HCT116 (cell line): ENCODE data around the gene PPM1H. TPM values are rescaled to one million over a fixed set of nuclear protein-coding genes. Genes with fewer than 3 reads are reported as not detected.

Source experiments
- ATAC-seq: fragments of 200-7000 bp; cut with Tn5 transposase; 2 replicates; pipeline ENCODE4 v1.9.1; 2020; ENCODE audit warnings: mild to moderate bottlenecking, moderate library complexity
- BruUV-seq: library from RNA; stranded (reverse); fragments of 400-500 nt; replicated peaks from 2 replicates; lab custom pipeline; 2021; lab: Mats Ljungman, UMichigan
- CTCF ChIA-PET: fragments of 300-600 bp; sonication (Branson Sonifier 250); formaldehyde crosslinking; loops from one replicate; lab custom pipeline; 2021; ENCODE audit warnings: antibody characterized with exemption; lab: Charles Lee
- POLR2A ChIA-PET: fragments of 300-600, 350-600 bp; sonication (Branson Sonifier 250); formaldehyde crosslinking; loops from one replicate; lab custom pipeline; 2021; ENCODE audit warnings: antibody characterized with exemption; lab: Charles Lee
- RAD21 ChIA-PET, 2 experiments: fragments of 300-600 bp; sonication (Branson Sonifier 250); formaldehyde crosslinking; loops; one replicate each; lab custom pipeline; 2023; ENCODE audit warnings: low total read pairs in 2 of 2; ENCODE audit not compliant: uncharacterized antibody in 2 of 2, unreplicated experiment in 2 of 2, low non-redundant PET in 1 of 2; lab: Charles Lee
- DNase-seq: peaks from one replicate; pipeline ENCODE4 v3.0.0-alpha.2; 2010; ENCODE audit warnings: low read depth, low spot score
- H2AFZ ChIP-seq: fragments of 200-600 bp; shearing (Covaris generic), sonication (generic); 2 replicates; pipeline ENCODE4 v1.6.1; 2017; ENCODE audit warnings: low read depth, mixed run types, mixed read lengths, antibody characterized with exemption, low read length; ENCODE audit not compliant: poor library complexity, severe bottlenecking
- H3K27ac ChIP-seq: 2 replicates; pipeline ENCODE4 v1.5.1; 2012; ENCODE audit warnings: low read depth, low read length
- H3K27me3 ChIP-seq: fragments of 200-600 bp; sonication (generic); 2 replicates; pipeline ENCODE4 v1.6.1; 2016; ENCODE audit warnings: mixed run types, low read length, mixed read lengths; ENCODE audit not compliant: insufficient read depth
- H3K36me3 ChIP-seq, 2 experiments: fragments of 200-500 bp in 1 of 2; fragments of 200-600 bp in 1 of 2; sonication (Bioruptor generic) in 1 of 2; sonication (generic) in 1 of 2; 2 replicates each; pipeline versions ENCODE4 v1.5.1 to v1.6.1; 2014 to 2016; ENCODE audit warnings: low read length in 2 of 2, inconsistent platforms in 1 of 2, mixed read lengths in 1 of 2, mixed run types in 1 of 2; ENCODE audit not compliant: insufficient read depth in 2 of 2, control insufficient read depth in 1 of 2
- H3K4me1 ChIP-seq, 2 experiments: fragments of 200-600 bp in 1 of 2; sonication (generic) in 1 of 2; 2 replicates each; pipeline versions ENCODE4 v1.5.1 to v1.6.1; 2012 to 2017; ENCODE audit warnings: low read length in 2 of 2, inconsistent platforms in 1 of 2, mild to moderate bottlenecking in 1 of 2, mixed read lengths in 1 of 2, mixed run types in 1 of 2, moderate library complexity in 1 of 2; ENCODE audit not compliant: insufficient read depth in 2 of 2, control insufficient read depth in 1 of 2
- H3K4me2 ChIP-seq: fragments of 200-600 bp; sonication (generic); 2 replicates; pipeline ENCODE4 v1.6.1; 2017; ENCODE audit warnings: mixed run types, low read length, mixed read lengths
- H3K4me3 ChIP-seq, 2 experiments: fragments of 200-600 bp in 1 of 2; sonication (generic) in 1 of 2; replicated peaks in 1 of 2; 2 replicates each; pipeline ENCODE4 v1.5.1; 2011 to 2016; ENCODE audit warnings: low read length in 2 of 2, control low read depth in 1 of 2, low read depth in 1 of 2, mild to moderate bottlenecking in 1 of 2, mixed read lengths in 1 of 2, mixed run types in 1 of 2
- H3K79me2 ChIP-seq: fragments of 200-600 bp; sonication (generic); 2 replicates; pipeline ENCODE4 v1.6.1; 2017; ENCODE audit warnings: mild to moderate bottlenecking, mixed run types, low read length, moderate library complexity, mixed read lengths; ENCODE audit not compliant: insufficient read depth
- H3K9ac ChIP-seq: fragments of 200-600 bp; sonication (generic); 2 replicates; pipeline ENCODE4 v1.6.1; 2016; ENCODE audit warnings: low read length, mixed read lengths
- H3K9me2 ChIP-seq: fragments of 200-600 bp; sonication (generic), shearing (Covaris generic); 2 replicates; pipeline ENCODE4 v1.6.1; 2017; ENCODE audit warnings: mixed run types, mild to moderate bottlenecking, moderate library complexity; ENCODE audit not compliant: insufficient read depth
- H3K9me3 ChIP-seq, 2 experiments: fragments of 200-500 bp in 1 of 2; fragments of 200-600 bp in 1 of 2; sonication (Bioruptor generic) in 1 of 2; sonication (generic) in 1 of 2; 2 replicates each; pipeline ENCODE4 v1.6.1; 2014 to 2017; ENCODE audit warnings: low read length in 2 of 2, mixed read lengths in 2 of 2, inconsistent platforms in 1 of 2, low read depth in 1 of 2, mild to moderate bottlenecking in 1 of 2, mixed run types in 1 of 2, moderate library complexity in 1 of 2; ENCODE audit not compliant: control insufficient read depth in 1 of 2, insufficient read depth in 1 of 2
- H4K20me1 ChIP-seq: fragments of 200-600 bp; sonication (generic), shearing (Covaris generic); 2 replicates; pipeline ENCODE4 v1.6.1; 2017; ENCODE audit warnings: mixed run types, mild to moderate bottlenecking, moderate library complexity; ENCODE audit not compliant: insufficient read depth
- CBX3 ChIP-seq: IDR thresholded peaks from 2 replicates; pipeline ENCODE4 v1.6.1; 2012; ENCODE audit warnings: low read depth
- CEBPB ChIP-seq: IDR thresholded peaks from 2 replicates; pipeline ENCODE4 v1.6.1; 2012; ENCODE audit warnings: low read depth
- EGR1 ChIP-seq: IDR thresholded peaks from 2 replicates; pipeline ENCODE4 v1.6.1; 2012; ENCODE audit warnings: low read depth
- EZH2phosphoT487 ChIP-seq: fragments of 200-600 bp; IDR thresholded peaks from 2 replicates; pipeline ENCODE4 v1.6.1; 2018; ENCODE audit warnings: antibody characterized with exemption, borderline replicate concordance
- JUND ChIP-seq: IDR thresholded peaks from 2 replicates; pipeline ENCODE4 v1.6.1; 2012
- MAX ChIP-seq: IDR thresholded peaks from 2 replicates; pipeline ENCODE4 v1.6.1; 2012
- POLR2A ChIP-seq: IDR thresholded peaks from 2 replicates; pipeline ENCODE4 v1.7.0; 2011; ENCODE audit warnings: borderline replicate concordance; ENCODE audit not compliant: insufficient read depth, insufficient read length; ENCODE audit errors: extremely low read depth
- POLR2AphosphoS5 ChIP-seq: IDR thresholded peaks from 2 replicates; pipeline ENCODE4 v1.6.1; 2011; ENCODE audit warnings: mild to moderate bottlenecking, low read depth, low read length, moderate library complexity
- SP1 ChIP-seq: IDR thresholded peaks from 2 replicates; pipeline ENCODE4 v1.6.1; 2012; ENCODE audit warnings: low read depth
- SRF ChIP-seq: IDR thresholded peaks from 2 replicates; pipeline ENCODE4 v1.6.1; 2012; ENCODE audit warnings: low read depth
- TCF7L2 ChIP-seq: IDR thresholded peaks from 2 replicates; pipeline ENCODE4 v1.7.0; 2011; ENCODE audit warnings: borderline replicate concordance, inconsistent platforms; ENCODE audit not compliant: insufficient read depth, insufficient read length; ENCODE audit errors: extremely low read depth
- YY1 ChIP-seq: IDR thresholded peaks from 2 replicates; pipeline ENCODE4 v1.6.1; 2011; ENCODE audit warnings: low read length, low read depth, moderate library complexity, mild to moderate bottlenecking; ENCODE audit not compliant: insufficient replicate concordance; ENCODE audit errors: extremely low read depth
- ZNF274 ChIP-seq: fragments of 200-500 bp; sonication (Bioruptor generic); IDR thresholded peaks from 2 replicates; pipeline ENCODE4 v1.6.1; 2014; ENCODE audit warnings: mild to moderate bottlenecking, low read depth, low read length, inconsistent platforms
- intact Hi-C: fragments of 100-400 bp; cut with micrococcal nuclease; formaldehyde crosslinking; loops from 2 replicates; pipeline ENCODE4 v1.10.0; 2022
- total RNA-seq: library from RNA; stranded (reverse); gene quantifications from one replicate; pipeline ENCODE4 v1.2.1, GENCODE V29; 2021; ENCODE audit not compliant: unreplicated experiment

The PPM1H gene
- total RNA-seq, 1 experiment from 2014 or later, result 8.0 TPM

DNA sequence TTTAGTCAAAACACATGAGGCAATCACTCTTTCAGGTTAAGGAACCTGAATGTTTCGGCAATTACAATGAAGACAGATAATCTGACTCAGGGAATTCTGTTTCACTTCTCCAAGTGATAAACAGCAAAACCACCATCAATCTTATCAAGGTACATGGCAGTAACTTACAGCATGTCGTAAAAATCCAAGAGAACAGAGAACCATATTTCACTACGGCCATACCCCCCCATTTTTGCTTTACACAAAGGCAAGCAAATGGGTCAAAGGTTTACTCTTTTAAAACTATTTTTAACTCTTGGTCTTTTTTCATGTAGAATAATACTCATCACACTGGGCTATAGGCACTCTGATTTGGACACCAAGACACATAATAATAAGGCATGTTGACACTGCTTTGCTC, 102.4 kb downstream of the PPM1H start:
- no peak overlapping the region for H3K9ac ChIP-seq
- intact Hi-C loops, result no loop called here
- TF ChIP-seq TCF7L2 (no peak), CEBPB (no peak), MAX (no peak), JUND (no peak), SRF (no peak), SP1 (no peak), EZH2phosphoT487 (no peak)
- no peak overlapping the region for H3K4me2 ChIP-seq
- no peak overlapping the region for H3K4me3 ChIP-seq
- peaks cover 11 to 14% of the 10 kb centered on the region in 2 experiments; a peak in 3 of 4 replicates for H3K4me1 ChIP-seq
- no peaks in the 10 kb centered on the region for H3K27me3 ChIP-seq
- no peaks in the 10 kb centered on the region for H3K9me2 ChIP-seq
- RAD21 ChIA-PET, result no interaction called here
- no peak overlapping the region for H2AFZ ChIP-seq
- no peaks in the 10 kb centered on the region for H4K20me1 ChIP-seq
- H3K79me2 ChIP-seq, result no peaks in the 10 kb centered on the region
- CTCF ChIA-PET, result no interaction called here
- no peak for DNase-seq
- BruUV-seq, result no TSS peak
- POLR2A ChIA-PET, result no interaction called here
- no peaks in the 10 kb centered on the region for H3K36me3 ChIP-seq
- no peak overlapping the region for H3K27ac ChIP-seq
- no peak for ATAC-seq
- H3K9me3 ChIP-seq, result no peaks in the 10 kb centered on the region

GRCh38 chr12:62832027-62832426, 102.9 kb downstream of the PPM1H start:
- H3K4me3 ChIP-seq, result no peak overlapping the region
- no TSS peak for BruUV-seq
- intact Hi-C loops, result no loop called here
- H3K9me3 ChIP-seq, result no peaks in the 10 kb centered on the region
- no peak overlapping the region for H3K4me2 ChIP-seq
- H3K36me3 ChIP-seq, result no peaks in the 10 kb centered on the region
- RAD21 ChIA-PET, result no interaction called here
- ATAC-seq, result no peak
- POLR2A ChIA-PET, result no interaction called here
- H3K79me2 ChIP-seq, result no peaks in the 10 kb centered on the region
- no peak overlapping the region for H3K27ac ChIP-seq
- H3K4me1 ChIP-seq, result peaks cover 11 to 14% of the 10 kb centered on the region in 2 experiments; a peak in 3 of 4 replicates
- no peaks in the 10 kb centered on the region for H3K9me2 ChIP-seq
- H3K9ac ChIP-seq, result no peak overlapping the region
- H4K20me1 ChIP-seq, result no peaks in the 10 kb centered on the region
- no peaks in the 10 kb centered on the region for H3K27me3 ChIP-seq
- TF ChIP-seq MAX, result no peak
- no peak for TF ChIP-seq POLR2AphosphoS5
- no peak for TF ChIP-seq ZNF274
- TF ChIP-seq EGR1, result no peak
- TF ChIP-seq POLR2A, result no peak
- no peak for TF ChIP-seq TCF7L2
- TF ChIP-seq CBX3, result no peak
- TF ChIP-seq JUND, result no peak
- no peak for TF ChIP-seq YY1
- TF ChIP-seq, all 23 proteins: peak for 0
- no peak for DNase-seq
- CTCF ChIA-PET, result no interaction called here
- H2AFZ ChIP-seq, result no peak overlapping the region
